ENCODE results near the gene ANKRD39.

- TF ChIP-seq, protein P1, sequence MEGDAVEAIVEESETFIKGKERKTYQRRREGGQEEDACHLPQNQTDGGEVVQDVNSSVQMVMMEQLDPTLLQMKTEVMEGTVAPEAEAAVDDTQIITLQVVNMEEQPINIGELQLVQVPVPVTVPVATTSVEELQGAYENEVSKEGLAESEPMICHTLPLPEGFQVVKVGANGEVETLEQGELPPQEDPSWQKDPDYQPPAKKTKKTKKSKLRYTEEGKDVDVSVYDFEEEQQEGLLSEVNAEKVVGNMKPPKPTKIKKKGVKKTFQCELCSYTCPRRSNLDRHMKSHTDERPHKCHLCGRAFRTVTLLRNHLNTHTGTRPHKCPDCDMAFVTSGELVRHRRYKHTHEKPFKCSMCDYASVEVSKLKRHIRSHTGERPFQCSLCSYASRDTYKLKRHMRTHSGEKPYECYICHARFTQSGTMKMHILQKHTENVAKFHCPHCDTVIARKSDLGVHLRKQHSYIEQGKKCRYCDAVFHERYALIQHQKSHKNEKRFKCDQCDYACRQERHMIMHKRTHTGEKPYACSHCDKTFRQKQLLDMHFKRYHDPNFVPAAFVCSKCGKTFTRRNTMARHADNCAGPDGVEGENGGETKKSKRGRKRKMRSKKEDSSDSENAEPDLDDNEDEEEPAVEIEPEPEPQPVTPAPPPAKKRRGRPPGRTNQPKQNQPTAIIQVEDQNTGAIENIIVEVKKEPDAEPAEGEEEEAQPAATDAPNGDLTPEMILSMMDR (IDR thresholded peaks at IDR 0.05) = no peak
- TF ChIP-seq EZH2 (IDR thresholded peaks at IDR 0.05; ENCODE audit: borderline replicate concordance, insufficient read depth, low read depth, low read length, poor library complexity, severe bottlenecking) = no peak
Observed at GRCh38 chr2:96866586-96866985, 8.8 kb upstream of the ANKRD39 start.

All from B cell (primary cell).